HG02759 (cell line): ENCODE data around the gene RNPEP.
"Not testable (repeated sequence)": the region's sequence is repeated elsewhere in the genome, so short reads cannot be mapped to it uniquely, and the experiment has no call there.

Experiments
- ATAC-seq: cut with Tn5 transposase; IDR thresholded peaks from one replicate; pipeline ENCODE4 v1.9.1; 2021; ENCODE audit warnings: mild to moderate bottlenecking, moderate library complexity; ENCODE audit not compliant: unreplicated experiment

Gene RNPEP

DNA sequence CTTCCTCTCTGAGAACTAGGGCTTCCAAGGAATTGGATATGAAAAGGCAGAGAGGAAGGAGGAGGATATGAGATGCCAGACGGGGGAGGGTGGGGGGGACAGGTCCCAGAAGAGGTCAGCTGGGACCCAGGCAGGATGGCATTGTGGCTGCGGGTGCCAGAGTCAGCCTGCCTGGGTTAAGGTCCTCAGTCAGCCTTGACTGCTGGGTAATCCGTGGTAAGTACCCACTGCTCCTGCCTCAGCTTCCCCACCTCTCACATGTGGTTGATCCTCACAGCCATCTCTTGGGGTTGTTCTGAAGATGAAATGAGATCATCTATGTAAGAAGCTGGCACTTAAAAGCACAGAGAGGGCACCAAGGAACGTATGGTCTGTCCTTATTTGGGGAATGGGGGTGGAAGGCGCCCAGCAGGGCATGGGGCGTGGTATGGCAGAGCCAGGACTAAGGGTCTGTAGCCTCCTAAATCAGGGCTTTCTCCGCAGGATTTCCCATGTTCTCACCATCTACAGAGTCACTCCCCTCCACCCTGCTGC is 51.8 kb downstream of the RNPEP start:
- ATAC-seq = no peak

DNA sequence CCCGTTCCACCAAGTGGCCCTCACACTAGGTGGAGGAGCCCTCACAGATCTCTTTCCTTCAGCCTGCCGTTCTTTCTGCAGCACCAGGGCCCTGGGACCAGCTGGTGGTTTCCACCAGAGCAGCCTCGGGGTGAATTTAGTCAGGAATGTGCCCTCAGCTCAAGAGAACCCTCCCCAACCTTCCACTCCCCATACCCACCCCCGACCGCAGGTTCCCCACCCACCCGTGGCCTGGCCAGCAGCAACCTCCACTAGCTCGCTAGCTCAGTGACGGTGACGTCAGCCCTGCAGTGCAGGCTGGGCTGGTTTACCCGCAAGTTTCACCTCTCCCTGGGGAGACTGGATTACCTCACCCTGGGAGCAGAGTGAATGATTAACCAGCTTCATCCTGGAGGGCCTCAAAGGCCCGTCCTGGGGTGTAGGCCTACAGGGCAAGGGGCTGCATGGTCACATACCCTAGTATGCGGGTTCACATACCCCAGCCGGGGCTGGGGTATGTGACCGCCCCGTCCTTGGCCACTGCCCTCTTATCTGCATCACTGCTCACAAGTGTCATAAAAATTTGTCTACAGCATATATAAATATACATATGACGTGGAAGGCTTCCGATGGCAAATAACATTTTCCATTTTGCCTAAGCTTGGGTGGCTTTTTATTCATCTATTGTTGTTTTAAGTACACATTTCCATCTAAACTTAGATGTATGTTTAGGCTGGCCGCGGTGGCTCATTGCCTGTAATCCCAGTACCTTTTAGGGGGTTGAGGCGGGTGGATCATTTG is 52.4 kb downstream of the RNPEP start:
- no peak for ATAC-seq

GRCh38 chr1:202036595-202037387 is 54.3 kb downstream of the RNPEP start:
- ATAC-seq = no peak

GRCh38 chr1:202037706-202038296 is 55.4 kb downstream of the RNPEP start:
- no peak for ATAC-seq

GRCh38 chr1:202038688-202039346 is 56.4 kb downstream of the RNPEP start:
- ATAC-seq = no peak

- ATAC-seq = no peak
Measured at GRCh38 chr1:202045705-202046104, 63.3 kb downstream of the RNPEP start.

GRCh38 chr1:202046227-202046626 is 63.8 kb downstream of the RNPEP start:
- ATAC-seq = no peak

DNA sequence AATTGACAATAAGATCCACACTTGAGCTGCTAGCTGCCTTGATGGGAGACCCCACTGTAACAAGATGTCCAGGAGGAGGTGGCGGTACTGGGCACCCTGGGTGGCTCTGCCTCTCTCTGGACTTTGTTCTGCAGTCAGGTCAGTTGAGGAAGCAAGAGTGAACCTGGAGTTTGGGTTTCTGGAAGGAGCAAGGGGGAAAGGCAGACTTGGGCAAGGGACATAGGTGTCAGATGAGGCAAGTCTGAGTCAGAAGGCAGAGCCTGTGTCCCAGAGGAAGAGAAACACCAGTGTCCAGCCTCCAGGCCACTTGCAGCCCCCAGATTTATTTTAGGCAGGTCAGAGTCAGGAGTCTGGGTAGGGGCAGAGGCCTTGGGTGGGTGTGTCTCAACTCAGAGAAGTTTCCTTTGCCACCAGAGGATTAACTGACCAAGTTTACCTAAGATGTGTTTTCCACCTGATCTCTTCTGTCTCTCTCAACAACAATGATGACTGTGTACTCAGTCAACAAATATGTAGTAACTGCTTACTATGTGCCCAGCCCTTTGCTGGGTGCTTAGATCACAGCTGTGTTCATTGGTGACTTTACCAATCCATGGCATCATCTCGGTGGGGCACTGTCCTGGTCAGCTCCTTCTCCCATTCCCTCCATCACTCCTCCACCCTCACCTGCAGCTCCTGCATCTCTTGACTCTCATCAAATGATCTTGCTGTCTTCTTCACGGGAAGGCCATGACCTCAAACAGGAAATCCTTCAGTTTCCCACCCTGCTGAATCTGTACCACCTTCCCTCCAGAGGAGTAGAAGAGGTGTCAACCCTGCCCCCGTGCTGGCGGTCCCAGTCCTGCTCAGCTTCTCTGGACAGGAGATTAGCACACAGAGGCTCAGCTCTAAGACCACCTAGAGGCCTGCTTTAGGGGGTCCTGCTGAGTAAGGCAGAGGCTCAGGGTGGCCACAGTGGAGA is 64.6 kb downstream of the RNPEP start:
- ATAC-seq = no peak

GRCh38 chr1:202047977-202048376 is 65.5 kb downstream of the RNPEP start:
- ATAC-seq = no peak

- no peak for ATAC-seq
Measured at GRCh38 chr1:202049129-202049528, 66.7 kb downstream of the RNPEP start.

GRCh38 chr1:202054094-202054493 is 71.6 kb downstream of the RNPEP start:
- ATAC-seq = no peak

DNA sequence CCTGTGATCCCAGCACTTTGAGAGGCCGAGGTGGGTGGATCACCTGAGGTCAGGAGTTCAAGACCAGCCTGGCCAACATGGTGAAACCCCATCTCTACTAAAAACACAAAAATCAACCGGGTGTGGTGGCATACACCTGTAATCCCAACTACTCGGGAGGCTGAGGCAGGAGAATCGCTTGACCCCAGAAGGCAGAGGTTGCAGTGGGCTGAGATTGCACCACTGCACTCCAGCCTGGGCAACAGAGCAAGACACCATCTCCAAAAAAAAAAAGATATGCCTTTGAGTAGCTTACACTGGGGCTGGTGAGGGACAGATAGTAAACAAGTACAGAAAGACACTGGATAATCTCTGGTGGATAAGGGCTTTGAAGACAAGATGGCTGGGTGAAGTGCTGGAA is 72.2 kb downstream of the RNPEP start:
- ATAC-seq = not testable (repeated sequence)
